Measurements from ENCODE around the gene FBXL4.

FBXL4 gene

DNA sequence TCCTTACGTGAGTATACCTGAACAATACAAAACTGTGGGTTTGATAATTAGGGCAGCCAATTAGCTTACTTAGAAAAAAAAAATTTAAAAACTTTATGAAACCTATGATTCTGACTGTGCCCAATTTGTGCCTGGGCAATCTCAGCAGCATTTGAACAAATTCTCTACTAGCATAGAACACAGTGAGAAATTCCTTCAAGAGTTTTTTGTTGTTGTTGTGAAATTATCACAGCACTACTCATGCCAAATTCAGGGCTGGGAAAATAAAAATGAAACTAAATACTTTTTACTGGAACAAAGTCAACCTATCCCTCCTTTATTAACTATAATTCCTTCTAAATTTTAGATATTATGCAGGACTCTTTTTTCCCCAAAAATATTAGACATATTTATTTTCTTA, 70.5 kb downstream of the FBXL4 start:
- no peak for DNase-seq

DNA sequence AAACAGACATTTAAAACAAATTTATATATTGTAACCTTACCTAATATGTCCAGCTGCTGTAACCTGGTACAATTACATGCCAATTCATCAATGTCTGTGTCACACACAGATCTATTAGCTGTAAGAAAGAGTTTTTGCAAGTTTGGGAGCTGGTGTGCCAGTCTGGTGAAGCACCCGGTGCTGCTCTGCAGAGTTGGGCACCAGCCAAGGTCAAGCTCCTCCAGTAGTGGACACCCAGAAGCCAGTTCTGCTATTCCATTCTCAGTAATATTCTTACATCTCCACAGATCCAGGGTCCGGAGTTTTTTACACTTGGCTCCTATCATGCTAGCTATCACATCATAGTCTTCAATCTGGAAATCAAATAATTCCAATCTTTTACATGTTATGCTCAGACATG, 72.4 kb downstream of the FBXL4 start:
- DNase-seq: no peak

DNA sequence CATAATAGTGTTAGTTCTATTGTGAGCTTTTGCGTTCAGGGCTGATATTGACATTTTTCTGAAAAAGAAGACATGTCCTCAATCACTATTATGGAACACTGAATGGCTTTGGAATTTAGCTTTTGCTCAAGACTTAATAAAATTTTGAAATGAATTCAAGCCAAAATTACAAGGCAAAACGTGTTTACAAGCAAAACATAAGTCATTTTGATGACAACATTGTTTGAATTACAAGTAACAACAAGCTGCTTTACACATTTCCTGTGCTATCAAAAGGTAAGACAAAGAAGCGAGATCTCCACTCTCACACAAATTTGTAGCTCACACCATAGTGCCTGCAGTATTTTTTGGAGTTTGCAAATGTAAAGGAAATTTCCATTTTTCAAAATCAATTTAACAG, 75.9 kb downstream of the FBXL4 start:
- no peak for DNase-seq

DNA sequence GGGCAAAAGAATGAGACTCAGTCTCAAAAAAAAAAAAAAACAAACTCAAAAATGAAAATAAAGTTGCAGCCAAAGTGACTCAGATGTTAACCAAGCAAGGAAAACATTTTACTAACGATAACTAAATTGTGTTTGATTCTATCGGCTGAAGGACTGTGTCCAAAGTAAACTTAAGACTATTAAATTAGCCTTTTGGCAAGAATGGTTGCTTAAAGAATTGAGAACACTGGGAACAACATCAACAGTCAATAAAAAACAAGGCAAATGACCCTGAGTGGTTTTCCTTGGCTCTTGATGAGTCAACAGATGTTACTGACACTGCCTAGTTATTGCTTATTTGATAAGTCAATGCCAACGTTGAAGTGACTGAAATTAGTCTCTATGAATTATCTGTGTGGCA, 76.7 kb downstream of the FBXL4 start:
- DNase-seq: no peak

- no peak for DNase-seq
Observed at GRCh38 chr6:98864497-98864896, 83.2 kb downstream of the FBXL4 start.

DNA sequence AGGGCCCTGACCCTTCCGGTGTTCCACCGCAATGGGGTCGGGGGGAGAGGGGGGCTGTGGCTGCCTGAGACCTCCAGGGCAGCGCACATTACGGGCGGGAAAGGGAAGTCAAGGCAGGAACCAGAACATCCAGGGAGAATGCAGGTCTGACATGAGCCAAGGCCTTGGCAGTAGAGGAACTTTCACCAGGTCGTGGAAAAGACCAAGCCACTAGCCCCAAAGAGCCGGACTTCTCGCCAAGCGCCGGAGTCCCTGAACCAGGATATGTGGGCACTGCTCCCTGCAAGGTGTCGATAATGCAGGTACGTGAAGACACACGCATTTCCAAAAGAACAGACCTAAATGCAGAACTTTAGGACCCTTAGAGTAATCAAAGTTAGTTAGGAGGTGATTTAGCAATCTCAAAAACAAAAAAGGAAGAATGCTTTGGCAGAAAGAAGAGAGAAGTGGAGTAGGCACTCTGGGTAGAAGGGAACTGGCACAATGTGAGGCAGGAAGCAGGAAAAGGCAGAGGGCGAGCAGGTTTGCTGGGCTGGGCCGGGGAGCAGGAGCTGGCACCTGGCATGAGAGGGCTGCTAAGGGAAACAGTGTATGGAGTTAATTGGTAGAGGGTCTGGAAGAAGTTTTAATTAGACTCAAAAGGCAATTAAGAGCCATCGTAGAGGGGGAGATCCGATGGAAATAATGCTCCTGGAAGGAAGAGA, 99.1 kb downstream of the FBXL4 start:
- no peak for DNase-seq

DNA sequence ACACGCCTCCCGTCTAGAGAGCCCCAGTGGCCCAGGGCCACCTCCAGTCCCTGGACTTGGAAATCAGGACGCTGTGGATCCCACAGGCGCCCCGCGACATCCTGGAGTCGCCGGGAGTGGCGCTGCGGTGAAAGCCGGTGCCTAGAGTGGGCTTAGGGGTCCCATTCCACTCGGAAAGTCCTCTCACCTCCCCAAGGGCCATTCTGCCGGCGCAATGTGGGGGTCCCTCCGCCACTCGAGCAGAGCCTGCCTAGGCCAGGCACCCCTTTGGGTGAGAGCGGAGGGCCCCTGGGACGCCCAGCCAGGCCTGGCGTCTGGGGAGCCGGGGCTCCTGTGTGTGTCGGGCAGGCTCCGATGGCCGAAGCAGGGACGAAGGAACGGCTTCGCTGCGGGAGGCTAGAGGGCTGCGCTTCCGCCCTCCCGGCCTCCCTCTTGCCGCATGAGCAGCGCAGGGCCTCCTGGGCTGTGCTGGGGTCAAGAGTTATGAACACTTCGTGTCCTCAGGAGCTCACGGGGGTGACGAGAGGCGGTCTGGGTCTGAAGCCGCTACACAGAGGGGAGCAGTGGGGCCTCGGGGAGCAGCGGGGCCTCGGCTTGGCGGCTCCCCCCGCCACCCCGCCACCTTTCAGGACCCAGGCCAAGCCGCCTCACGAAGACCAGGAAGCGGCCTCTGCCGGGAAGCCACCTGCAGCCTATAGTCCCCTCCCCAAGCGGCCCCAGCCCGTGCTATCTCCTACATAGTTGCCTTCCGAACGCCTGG, 99.8 kb downstream of the FBXL4 start:
- DNase-seq: no peak

DNA sequence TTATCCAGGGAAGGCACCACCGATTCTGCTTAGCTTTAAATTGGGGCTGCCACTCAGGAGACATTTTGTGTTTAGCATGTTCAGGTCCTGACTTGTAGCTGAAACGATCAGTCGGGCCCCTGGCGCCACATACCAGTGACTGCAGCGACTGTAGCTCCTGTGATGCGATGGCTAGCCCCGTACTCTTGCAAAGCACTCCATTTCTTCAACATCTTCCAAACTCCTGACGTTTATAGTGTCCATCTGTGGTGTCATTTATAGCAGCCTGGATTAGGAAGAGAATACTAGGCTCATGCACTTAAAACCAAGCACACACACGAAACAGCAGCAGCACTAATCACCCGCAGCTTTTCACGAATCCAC, 100.3 kb downstream of the FBXL4 start:
- DNase-seq: no peak

DNA sequence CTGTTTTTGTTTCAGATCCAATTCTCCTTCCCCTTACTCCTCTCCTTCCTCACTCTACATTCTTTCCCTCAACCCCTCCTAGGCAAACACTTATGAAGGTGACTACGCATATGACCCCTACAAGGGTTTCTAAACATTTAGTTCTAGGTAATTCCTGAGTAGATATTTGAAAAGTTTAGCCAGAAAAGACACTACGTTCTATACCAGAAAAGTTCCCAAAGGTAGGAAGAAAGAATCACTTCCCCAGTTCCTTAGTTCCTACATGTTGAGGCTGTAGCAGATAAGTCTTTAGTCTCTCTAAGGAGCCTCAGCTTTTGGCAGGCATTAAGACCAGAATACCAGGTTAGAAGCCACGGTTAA, 101.7 kb downstream of the FBXL4 start:
- DNase-seq: no peak

GRCh38 chr6:98845211-98846020, 102.3 kb downstream of the FBXL4 start:
- no peak for DNase-seq

DNA sequence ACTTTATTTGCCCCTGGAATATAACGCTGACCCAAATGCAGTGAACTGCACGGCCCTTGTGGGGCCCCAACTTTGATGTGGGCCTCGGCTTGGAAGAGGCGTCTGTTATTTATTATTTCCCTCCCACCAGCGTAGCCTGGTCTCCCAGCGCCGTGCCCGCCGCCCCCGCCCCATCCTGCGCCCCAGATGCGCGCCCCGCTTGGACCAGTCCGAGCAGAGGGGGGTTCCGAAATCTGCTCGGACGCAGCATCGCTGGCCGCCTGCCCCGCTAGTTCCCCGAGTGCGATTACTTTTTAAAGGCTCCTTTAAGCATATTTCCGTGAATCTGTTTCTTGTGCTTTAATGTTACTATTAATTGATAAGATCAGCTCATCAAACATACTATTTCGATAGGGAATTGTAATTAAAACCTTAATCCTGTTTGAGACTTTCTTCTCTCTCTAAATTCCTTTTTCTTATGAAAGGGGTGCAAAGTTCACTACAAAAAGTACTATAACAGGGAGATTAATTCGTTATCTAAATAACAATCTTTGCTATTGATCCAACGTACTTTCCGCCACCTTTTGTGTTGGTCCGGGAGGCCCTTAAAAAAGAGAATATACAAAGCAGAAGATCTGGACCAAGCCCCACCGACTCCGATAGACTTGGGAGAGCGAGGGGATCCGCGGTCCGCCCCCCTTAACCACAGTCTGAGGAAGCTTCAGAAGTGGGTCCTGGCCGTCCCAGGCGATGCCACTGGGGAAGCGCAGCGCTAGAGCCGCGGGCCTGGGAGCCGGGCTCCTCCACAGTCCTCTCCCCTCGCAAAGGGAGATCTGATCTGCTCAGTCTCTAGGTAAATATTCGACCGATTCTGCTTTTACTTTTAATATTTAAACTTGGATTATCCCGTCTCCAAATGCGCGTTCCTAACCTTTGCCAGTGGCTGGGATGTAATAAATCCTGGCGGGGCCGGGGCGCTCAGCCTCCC, 103.2 kb downstream of the FBXL4 start:
- no peak for DNase-seq

DNA sequence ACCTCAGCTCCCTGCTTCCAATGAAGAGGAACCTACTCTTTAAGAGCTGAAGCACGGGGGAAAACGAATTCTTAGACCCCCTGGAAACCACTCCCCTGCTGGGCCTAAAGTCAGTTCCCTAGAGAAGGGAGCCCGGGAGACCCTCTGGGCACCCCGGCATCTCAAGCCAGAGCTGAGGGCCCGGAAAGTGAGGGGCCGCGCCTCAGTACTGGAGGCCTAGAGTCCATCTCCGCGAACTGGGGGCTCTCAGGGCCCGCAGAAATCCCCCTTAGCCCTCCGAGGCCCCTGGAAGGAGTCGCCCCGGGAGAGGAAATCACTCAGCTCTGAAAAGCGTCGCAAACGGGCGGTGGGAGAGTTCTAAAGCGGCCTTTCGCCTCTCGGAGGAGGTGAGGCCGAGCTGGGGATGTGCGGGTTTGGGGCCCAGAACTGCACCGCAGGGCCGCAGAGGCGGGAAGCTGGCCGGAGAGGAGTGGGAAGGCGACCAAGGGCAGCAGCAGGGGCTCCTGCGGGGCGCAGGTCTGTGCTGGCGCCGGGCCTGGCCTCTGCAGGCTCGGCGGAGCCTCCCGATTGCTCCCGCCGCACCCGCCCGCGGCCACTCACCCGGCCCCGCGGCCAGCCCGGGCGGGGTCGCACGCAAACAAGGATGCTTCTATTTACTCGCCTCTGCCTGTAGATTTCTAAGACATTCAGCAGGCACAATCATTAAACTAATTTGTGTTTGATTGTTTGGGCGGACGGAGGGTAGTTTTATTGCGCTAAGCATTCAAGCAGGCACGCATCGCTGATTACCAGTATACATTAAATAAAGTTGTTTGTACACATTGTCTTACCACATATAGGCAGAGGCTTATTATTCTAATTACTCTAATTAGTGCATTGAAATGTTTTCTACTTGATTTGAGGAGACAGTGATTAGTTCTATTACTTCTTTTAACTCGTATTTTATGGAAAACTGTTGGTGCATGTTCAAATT, 104.2 kb downstream of the FBXL4 start:
- no peak for DNase-seq

GRCh38 chr6:98842342-98843180, 105.2 kb downstream of the FBXL4 start:
- no peak for DNase-seq

DNA sequence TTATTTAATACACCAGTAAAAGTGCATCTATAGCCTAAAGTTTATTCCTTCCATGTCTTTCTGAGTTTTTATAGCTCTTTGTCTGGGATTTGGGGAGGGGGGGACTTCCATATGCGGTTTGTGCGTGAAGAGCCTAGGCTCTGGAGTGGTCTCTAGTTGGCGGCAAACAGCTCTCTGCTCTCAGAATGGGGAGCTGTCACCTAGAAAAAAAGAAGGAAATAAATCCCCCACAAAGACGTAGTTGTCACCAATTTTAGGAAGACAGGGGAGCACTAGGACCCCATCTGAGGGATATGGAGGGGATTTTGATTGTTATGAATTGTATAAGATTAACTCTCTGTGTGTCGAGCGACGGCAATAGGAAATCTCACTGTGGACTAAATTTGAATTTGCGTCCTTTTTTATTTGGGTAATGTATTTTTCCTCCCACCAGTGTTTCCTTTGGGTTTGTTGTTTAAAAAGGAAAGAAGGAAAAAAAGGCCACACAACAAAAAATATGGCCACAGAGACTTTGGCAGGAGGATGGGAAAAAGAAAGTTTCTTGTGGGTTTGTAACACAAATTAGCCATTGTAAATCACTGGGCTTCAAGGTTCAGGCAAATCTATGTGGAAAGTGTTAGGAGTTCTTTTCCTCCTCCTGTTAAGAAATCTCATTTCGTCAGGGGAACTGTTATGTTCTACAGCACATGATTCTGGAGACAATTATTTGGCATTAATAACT, 106.0 kb downstream of the FBXL4 start:
- no peak for DNase-seq

GRCh38 chr6:98840996-98841513, 106.7 kb downstream of the FBXL4 start:
- DNase-seq: no peak

- no peak for DNase-seq
Observed at GRCh38 chr6:98840385-98840784, 107.4 kb downstream of the FBXL4 start.

DNA sequence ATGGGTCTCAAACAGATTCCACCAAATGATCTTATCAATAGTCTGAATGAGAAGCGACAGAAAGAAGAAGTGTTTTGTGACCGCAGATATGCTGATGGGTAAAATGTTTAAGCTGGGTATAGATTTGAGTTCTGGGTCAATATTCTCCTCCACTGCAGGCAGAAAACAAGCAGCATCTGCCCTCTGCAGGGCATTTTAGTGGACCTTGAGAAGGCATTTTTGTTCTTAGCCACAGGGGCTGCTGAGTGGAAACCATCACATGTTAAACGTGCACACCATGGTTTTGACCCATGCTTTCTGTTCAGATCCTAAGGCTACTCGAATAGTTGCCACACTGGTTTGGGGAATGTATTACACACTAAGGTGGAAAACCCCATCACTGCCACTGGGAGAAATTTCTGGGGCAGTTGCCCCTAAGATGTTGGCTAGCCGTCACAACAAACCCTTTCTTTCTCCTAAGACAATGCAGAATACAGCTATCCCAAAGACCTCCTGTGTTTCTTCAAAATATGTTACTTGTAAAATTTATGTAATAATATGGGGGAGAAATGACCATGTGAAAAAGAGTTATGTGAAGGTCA, 107.9 kb downstream of the FBXL4 start:
- DNase-seq: no peak

- no peak for DNase-seq
Observed at GRCh38 chr6:98838975-98839374, 108.8 kb downstream of the FBXL4 start.

- DNase-seq: no peak
Observed at GRCh38 chr6:98838032-98838431, 109.7 kb downstream of the FBXL4 start.
